ENCODE measurements around the gene PANK4.
"Not testable (repeated sequence)": the region's sequence is repeated elsewhere in the genome, so short reads cannot be mapped to it uniquely, and the experiment has no call there.

Gene PANK4

GRCh38 chr1:2459102-2459753 lies 67.2 kb downstream of the PANK4 start:
- DNase-seq, result not testable (repeated sequence)

- DNase-seq, result no peak
Observed at GRCh38 chr1:2458687-2459086, 67.7 kb downstream of the PANK4 start.
